Activated CD4-positive, alpha-beta T cell treated with anti-CD3 and anti-CD28 coated beads, Interleukin-2, amount 50 U/mL, for 4 hours (primary cell): ENCODE results near the gene TBATA.

Experiments
- DNase-seq, 2 experiments: peaks; one replicate each; pipeline ENCODE4 v3.0.0-alpha.2; 2020

TBATA gene

DNA sequence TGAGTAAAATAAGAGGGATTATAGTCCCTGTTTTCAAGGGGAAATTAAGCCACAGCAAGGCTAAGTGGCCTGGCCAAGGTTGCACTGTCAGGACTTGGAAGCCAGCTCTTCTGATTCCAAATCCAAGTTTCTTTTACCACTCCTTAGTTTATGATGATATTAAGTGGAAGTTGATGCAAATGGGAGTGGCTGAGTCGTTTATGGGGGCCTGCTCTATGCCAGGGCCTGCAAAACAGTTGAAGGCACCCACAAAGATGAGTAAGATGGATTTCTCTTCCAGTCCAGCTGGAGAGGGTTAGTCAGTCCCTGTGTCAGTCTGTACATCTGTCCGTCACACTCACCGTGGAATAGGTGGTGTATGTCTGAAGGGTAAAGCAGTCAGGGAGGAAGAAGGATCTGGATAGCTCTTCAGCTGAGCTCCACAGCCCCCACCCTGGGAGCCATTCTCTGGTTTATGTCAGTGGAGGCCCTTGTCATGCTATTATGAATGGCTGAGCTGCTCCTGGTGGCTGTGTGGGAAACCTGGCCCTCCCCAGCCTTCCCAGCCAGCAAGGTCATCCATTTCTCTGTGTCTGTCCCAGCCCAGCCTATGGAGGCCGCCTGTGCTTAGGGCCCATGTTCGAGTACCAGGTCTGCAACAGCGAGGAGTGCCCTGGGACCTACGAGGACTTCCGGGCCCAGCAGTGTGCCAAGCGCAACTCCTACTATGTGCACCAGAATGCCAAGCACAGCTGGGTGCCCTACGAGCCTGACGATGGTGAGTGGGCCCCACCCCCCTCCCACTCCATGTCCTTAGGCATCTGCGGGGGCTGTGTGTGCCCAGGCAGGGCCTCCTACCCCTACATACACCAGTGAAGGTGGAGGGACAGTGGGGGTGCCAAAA lies 44.5 kb downstream of the TBATA start:
- DNase-seq = no peak

DNA sequence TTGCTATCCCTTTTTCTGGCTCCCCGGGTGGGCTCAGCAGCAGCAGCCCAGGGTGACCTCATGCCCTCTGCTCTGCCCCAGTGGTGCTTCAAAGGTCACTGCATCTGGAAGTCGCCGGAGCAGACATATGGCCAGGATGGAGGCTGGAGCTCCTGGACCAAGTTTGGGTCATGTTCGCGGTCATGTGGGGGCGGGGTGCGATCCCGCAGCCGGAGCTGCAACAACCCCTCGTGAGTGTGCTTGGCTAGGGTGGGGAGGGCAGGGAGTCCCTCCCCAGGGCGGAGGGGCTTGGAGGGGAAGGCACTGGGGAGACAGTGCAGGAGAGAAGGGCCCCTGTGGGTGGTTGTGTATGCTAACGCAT lies 46.4 kb downstream of the TBATA start:
- no peak for DNase-seq

DNA sequence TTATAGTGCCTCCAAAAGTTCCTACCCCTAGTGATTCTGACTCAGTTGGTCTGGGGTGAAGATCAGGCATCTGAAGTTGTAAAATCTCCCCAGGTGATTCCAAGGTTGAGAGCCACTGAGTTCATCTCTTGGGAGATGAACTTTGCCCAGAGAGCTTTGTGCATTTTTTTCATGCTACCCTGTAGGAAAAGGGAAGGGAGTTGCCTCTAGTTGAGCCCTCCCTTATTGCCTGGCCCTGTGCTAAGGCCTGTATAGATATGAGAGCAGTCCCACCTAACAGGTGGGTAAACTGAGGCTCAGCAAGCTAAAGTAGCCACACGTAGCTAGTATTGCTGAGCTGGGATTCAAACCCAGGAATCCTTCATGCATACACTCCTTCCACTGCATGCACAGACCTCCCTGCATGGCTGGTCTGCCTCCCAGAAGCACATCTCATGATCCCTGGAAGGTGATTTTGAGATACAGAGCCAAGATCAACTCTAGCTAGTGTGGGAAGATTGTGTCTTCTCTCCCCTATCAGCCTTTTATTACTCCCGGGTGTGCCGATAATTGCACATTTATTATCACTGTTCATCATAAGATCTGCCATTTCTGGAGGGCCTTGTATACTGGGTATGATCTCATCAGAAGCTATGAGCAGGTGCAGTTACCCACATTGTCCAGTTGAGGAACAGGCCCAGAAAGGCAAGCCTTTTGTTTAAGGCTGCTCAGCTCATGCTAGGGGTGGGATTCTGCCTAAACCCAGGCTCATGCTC lies 47.0 kb downstream of the TBATA start:
- DNase-seq = no peak

DNA sequence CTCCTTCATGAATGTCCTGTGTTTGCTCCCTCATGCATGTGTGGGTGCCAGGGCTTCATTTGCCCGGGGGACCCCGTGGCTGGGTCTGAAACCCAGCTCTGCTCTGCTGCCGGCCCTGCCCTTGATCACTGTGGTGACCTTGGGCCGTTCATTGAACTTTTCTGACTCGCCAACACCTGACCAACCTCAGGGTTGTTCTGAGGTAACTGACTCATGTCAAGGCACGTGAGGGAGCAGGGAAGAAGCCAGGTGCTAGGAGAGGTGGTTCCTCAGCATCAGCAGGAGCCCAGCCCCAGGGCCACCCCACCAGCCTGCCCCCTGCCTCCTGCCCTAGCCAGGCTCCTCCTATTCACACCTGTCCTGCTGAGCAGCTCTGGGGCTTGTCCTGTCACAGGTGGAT lies 47.9 kb downstream of the TBATA start:
- no peak for DNase-seq

DNA sequence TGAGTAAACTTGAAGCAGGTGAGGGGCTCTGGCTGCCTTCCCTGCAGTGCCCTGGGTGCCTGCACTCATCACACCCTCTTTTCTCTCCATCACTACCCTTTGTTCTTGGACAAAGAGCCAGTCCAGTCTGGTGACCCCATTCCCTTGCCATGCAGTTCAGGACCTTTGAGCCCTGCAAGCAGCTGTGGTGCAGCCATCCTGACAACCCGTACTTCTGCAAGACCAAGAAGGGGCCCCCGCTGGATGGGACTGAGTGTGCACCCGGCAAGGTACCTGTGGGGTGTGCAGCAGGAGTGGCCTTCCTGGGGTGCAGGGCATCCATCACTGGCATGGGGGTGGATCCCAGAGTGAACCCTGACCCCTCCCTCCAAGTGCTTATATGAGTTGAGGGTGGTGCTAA lies 48.7 kb downstream of the TBATA start:
- DNase-seq = no peak

DNA sequence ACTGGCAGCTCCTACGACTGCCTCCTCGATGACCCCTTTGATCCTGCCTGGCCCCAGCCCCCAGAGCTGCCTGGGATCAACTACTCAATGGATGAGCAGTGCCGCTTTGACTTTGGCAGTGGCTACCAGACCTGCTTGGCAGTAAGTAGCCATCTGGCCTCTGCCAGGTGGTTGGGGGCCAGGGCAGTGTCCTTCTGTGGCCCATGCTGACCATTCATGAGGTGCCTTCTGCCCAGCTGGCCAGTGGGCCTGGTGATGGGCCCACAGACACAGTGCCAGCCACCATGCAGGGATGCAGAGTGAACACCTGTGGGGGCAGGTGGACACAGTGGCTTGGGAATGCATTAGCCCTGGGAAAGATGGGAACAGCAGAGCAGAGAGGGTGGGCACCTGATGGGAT lies 50.0 kb downstream of the TBATA start:
- no peak for DNase-seq

DNA sequence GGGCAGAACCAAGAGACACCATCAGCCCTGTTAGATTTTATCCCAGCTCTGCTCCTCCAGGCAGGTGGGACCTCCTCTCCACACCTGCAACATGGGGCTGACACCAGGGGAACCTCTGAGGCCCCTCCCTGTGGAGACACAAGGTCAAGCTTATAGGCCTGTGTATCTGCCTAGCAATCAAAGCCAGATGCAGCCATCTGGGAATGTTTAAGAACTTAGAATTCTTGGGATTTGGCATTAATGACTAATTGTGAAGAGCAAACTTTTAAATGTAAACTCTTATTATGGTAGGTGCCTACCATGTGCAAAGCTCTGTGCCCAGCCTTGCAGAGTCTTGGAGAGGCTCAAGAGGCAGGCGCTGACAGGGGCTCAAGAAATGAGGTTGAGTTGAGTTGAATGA lies 52.1 kb downstream of the TBATA start:
- no peak for DNase-seq

DNA sequence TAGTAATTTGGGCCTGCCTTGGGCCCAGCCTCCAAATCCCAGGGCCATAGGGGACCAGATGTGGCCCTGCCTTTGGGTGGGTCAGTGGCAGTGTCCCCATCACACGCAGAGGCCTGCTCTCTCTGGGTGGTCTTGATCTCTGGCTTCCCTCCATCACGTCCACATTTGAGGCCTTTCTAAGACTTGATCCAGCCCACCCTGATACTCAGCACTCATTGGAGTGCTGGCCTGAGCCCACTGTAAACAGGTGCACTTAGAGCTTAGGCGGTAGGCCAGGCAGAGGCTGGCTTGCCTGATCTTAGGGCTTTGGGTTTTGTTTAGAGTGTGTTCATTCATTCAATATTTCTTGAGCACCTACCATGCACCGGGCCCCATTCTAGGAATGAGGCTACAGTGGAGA lies 52.6 kb downstream of the TBATA start:
- DNase-seq = no peak

DNA sequence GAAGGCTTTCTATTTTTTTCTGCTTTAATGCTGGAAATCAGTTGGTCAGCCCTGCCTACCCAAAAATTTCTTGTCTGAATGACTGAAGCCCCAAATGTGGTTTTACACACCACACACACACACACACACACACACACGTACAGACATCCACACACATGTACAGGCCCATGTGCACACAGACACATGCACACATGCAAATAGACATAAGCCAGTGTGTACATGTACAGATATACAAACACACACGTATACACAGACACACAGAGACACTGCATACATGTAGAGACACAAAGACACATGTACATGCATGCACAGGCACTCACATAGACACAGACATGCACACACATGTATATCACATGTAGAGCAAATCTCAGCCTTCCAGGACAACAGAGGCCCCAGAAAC lies 54.2 kb downstream of the TBATA start:
- DNase-seq = no peak

DNA sequence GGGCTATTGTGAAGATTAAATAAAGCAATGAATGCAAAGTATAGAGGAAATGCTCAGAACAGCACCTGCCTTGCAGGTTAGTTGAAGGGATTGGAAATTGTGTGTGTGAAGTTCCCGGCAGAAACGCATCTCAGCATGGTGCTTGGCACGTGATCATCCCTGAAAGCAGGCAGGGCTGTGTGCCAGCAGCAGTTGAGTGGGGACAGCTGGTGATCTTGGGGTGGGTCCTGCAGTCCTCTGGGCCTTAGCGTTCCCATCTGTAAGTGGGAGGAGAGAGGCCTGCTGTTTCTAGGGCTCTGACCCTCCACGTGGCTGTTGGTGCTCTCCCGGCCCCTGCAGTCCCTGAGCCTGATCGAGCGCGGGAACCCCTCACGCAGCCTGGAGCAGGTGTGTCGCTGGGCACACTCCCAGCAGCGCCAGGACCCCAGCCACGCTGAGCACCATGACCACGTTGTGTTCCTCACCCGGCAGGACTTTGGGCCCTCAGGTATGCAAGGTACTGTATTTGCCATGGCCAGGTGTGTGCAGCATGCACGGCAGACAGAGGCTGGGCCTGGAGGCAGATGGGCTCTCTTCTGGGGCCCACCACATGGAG lies 55.3 kb downstream of the TBATA start:
- DNase-seq = no peak

DNA sequence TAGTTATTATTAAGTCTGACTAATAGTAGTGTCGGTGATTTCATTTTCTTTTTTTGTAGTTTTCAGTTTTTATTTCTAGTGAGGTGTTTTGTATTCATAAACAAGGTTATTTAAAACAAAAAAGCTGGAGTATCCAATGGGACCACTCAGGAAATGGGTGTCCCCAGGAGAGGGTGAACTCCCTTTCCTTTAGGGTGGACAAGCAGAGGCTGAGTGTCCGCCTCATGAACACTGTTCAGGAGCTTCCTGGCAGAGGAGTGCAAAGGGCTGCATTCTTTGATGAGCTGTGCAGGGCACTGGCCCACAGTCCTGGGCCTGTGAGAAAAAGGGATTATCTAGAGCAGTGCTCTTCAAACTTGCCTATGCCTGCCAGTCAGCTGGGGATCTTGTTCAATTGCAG lies 56.8 kb downstream of the TBATA start:
- no peak for DNase-seq

DNA sequence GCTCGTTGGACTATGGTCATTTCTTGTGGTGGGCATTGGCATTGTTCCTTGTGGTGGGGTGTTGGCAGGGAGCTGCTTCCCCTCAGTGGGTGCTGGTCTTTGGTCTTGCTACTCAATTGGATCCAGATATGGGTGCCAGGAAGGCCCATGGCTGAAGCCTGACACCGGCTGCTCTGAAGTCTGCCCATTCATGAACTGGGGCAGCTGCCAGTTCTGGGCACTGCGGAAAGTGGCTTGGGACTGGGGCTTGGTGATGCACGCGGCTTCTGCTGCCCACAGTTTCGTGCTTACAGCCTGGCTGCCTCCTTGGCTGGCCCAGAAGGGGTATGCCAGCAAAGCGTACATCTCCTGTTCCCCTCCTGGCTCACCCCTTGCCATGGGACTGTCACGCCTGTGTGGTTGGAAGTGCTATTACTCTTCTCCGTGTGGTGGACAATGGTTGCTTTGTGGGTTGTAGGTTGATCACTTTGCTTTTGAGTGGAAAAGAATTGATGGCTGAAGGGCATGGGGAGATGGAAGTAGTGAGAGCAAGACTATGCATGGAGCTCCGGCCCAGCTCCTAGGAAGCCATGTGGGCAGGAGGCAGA lies 58.2 kb downstream of the TBATA start:
- DNase-seq = no peak

DNA sequence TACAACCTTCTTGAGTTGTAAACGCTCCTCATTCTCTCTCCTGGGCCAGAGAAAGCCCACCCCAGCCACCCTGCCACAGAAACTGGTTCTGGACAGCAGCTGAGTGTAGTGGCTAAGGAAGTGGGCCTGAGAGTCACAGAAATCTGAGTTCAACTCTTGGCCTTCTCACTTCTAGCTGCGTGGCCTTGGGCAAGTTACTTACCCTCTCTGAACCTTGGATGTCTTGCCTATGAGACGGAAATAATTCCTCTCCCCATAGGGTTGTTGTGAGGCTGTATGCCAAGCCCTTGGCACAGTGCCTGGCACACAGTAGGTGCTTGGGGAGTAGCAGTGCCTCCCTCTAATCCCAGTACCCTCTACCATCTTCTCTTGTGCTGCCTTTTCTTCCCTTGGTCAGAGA lies 61.4 kb downstream of the TBATA start:
- DNase-seq = no peak

DNA sequence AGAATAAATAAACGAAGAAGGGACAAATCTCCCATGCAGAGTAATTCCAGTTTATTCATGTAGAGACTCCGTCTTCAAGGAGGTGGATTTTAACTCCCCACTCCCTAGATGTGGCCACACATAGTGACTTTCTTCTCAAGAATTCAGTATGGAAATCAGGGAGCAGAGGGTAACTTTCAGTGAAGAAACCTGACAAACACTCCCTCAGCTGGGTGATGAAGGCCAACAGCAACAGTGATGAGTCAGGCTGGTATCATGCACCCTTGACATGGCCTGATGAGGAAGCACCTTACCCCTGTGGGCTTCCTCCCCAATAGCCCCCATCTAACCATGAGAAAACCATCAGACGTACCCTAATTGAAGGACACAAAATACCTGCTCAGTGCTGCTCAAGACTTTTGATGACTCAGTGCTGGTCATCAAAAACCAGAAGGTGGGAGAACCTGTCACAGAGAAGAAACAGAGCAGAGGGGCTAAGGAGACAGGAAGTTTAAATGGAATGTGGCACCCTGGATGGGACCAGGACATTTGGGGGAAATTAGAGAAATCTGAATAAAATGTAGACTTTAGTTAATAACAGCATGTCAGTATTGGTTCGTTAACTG lies 62.3 kb downstream of the TBATA start:
- no peak for DNase-seq
